Inflammatory macrophage (primary cell): ENCODE measurements around the gene CYP2W1.

ENCODE experiments used
- DNase-seq, 2 donors: peaks; one replicate each; pipeline ENCODE4 v3.0.0-alpha.2; 2020 to 2022

Gene CYP2W1

GRCh38 chr7:984361-985126 lies 1.6 kb downstream of the CYP2W1 start:
- no peak for DNase-seq

- no peak for DNase-seq
Observed at GRCh38 chr7:985127-985416, 2.1 kb downstream of the CYP2W1 start.

GRCh38 chr7:985915-986741 lies 3.1 kb downstream of the CYP2W1 start:
- DNase-seq: no peak

- no peak for DNase-seq
Observed at GRCh38 chr7:986766-987751, 4.1 kb downstream of the CYP2W1 start.

- DNase-seq: no peak
Observed at GRCh38 chr7:987909-988308, 4.9 kb downstream of the CYP2W1 start.

- no peak for DNase-seq
Observed at GRCh38 chr7:988426-988911, 5.5 kb downstream of the CYP2W1 start.

- DNase-seq: no peak
Observed at GRCh38 chr7:988963-989529, 6.1 kb downstream of the CYP2W1 start.

GRCh38 chr7:990352-990932 lies 7.5 kb downstream of the CYP2W1 start:
- DNase-seq: no peak

- DNase-seq: no peak
Observed at GRCh38 chr7:990933-991728, 8.2 kb downstream of the CYP2W1 start.

GRCh38 chr7:991729-992656 lies 9.0 kb downstream of the CYP2W1 start:
- DNase-seq: no peak

GRCh38 chr7:992709-993607 lies 10.0 kb downstream of the CYP2W1 start:
- peak; percentile 93 to 95 for DNase-seq

GRCh38 chr7:994592-995308 lies 11.8 kb downstream of the CYP2W1 start:
- no peak for DNase-seq

- DNase-seq: no peak
Observed at GRCh38 chr7:995571-995970, 12.6 kb downstream of the CYP2W1 start.

- DNase-seq: peak in 1 of 2 donors; percentile 23
Observed at GRCh38 chr7:996079-996872, 13.3 kb downstream of the CYP2W1 start.

- no peak for DNase-seq
Observed at GRCh38 chr7:997404-998395, 14.7 kb downstream of the CYP2W1 start.
